B cell (primary cell): ENCODE results near the gene CLCN3. TPM values are rescaled to one million over a fixed set of nuclear protein-coding genes. Genes with fewer than 3 reads are reported as not detected.

Experiments used
- ATAC-seq: fragments of 200-7000 bp; cut with Tn5 transposase; one replicate; pipeline ENCODE4 v1.10.0; 2021; ENCODE audit warnings: low read depth, mild to moderate bottlenecking, moderate number of reproducible peaks, moderate library complexity
- CTCF ChIA-PET: fragments of 350-600 bp; sonication (Branson Sonifier 250); formaldehyde crosslinking; loops from one replicate; lab custom pipeline; 2021; ENCODE audit warnings: antibody characterized with exemption, inconsistent platforms; lab: Charles Lee
- POLR2A ChIA-PET: fragments of 350-600 bp; sonication (Branson Sonifier 250); formaldehyde crosslinking; loops from one replicate; lab custom pipeline; 2021; ENCODE audit warnings: antibody characterized with exemption; lab: Charles Lee
- DNase-seq: peaks from one replicate; pipeline ENCODE4 v3.0.0; 2013
- H2AFZ ChIP-seq: 2 replicates; pipeline ENCODE4 v1.6.1; 2012; ENCODE audit warnings: mild to moderate bottlenecking, low read depth, low read length; ENCODE audit not compliant: insufficient read depth, poor library complexity, severe bottlenecking
- H3K27ac ChIP-seq, 2 donors: 1 replicate in 1 of 2; 2 replicates in 1 of 2; pipeline ENCODE4 v1.5.1; 2012 to 2013; ENCODE audit warnings: low read length in 2 of 2, mild to moderate bottlenecking in 2 of 2, moderate library complexity in 1 of 2
- H3K27me3 ChIP-seq, 4 experiments: fragments of 200-600 bp in 1 of 4; sonication (generic) in 1 of 4; replicated peaks in 1 of 4; 1 replicate in 2 of 4; 2 replicates in 2 of 4; pipeline versions ENCODE4 v1.6.1 to v1.7.0; 2013 to 2016; ENCODE audit warnings: low read length in 3 of 4, mild to moderate bottlenecking in 2 of 4, mixed read lengths in 1 of 4, moderate library complexity in 1 of 4; ENCODE audit not compliant: insufficient read depth in 4 of 4, control insufficient read depth in 3 of 4; ENCODE audit errors: control extremely low read depth in 1 of 4
- H3K36me3 ChIP-seq, 2 experiments: replicated peaks in 1 of 2; 1 replicate in 1 of 2; 2 replicates in 1 of 2; pipeline versions ENCODE4 v1.6.1 to v1.7.1; 2013; ENCODE audit warnings: low read length in 1 of 2; ENCODE audit not compliant: insufficient read depth in 2 of 2, control insufficient read depth in 1 of 2; ENCODE audit errors: control extremely low read depth in 1 of 2, extremely low read depth in 1 of 2
- H3K4me1 ChIP-seq, 2 donors: fragments of 200-600 bp in 1 of 2; sonication (generic) in 1 of 2; 1 replicate in 1 of 2; 2 replicates in 1 of 2; pipeline versions ENCODE4 v1.5.1 to v1.6.1; 2013 to 2017; ENCODE audit warnings: low read length in 2 of 2; ENCODE audit not compliant: control insufficient read depth in 2 of 2, insufficient read depth in 2 of 2
- H3K4me2 ChIP-seq: replicated peaks from 2 replicates; pipeline ENCODE3; 2012; ENCODE audit warnings: mild to moderate bottlenecking, low read depth, low read length; ENCODE audit not compliant: poor library complexity, severe bottlenecking
- H3K4me3 ChIP-seq, 5 experiments: fragments of 200-600 bp in 1 of 5; sonication (generic) in 1 of 5; 1 replicate in 3 of 5; 2 replicates in 2 of 5; pipeline versions ENCODE4 v1.5.1 to v1.7.0; 2011 to 2016; ENCODE audit warnings: low read length in 4 of 5, mild to moderate bottlenecking in 4 of 5, low read depth in 2 of 5, control low read depth in 1 of 5, moderate library complexity in 1 of 5; ENCODE audit not compliant: insufficient read depth in 1 of 5; ENCODE audit errors: control extremely low read depth in 1 of 5, extremely low read depth in 1 of 5
- H3K79me2 ChIP-seq: fragments of 200-600 bp; sonication (generic); one replicate; pipeline ENCODE4 v1.6.0; 2016; ENCODE audit warnings: low read length; ENCODE audit not compliant: control insufficient read depth, insufficient read depth
- H3K9ac ChIP-seq: fragments of 200-600 bp; sonication (generic); 2 replicates; pipeline ENCODE4 v1.6.1; 2017; ENCODE audit warnings: mild to moderate bottlenecking, low read length, moderate library complexity
- H3K9me3 ChIP-seq, 3 donors: one replicate each; pipeline versions ENCODE4 v1.6.1 to v1.7.1; 2013; ENCODE audit warnings: low read length in 2 of 3; ENCODE audit not compliant: control insufficient read depth in 2 of 3, insufficient read depth in 1 of 3; ENCODE audit errors: control extremely low read depth in 1 of 3
- H4K20me1 ChIP-seq: 2 replicates; pipeline ENCODE4 v1.6.0; 2012; ENCODE audit warnings: mild to moderate bottlenecking, low read length; ENCODE audit not compliant: insufficient read depth, control insufficient read depth, poor library complexity, severe bottlenecking
- H3K27ac Mint-ChIP-seq: one replicate; pipeline ENCODE4 v1.8.0; 2021; ENCODE audit warnings: mixed read lengths
- H3K27me3 Mint-ChIP-seq: one replicate; pipeline ENCODE4 v1.8.0; 2021; ENCODE audit warnings: mixed read lengths
- H3K4me1 Mint-ChIP-seq: one replicate; pipeline ENCODE4 v1.8.0; 2021; ENCODE audit warnings: mixed read lengths
- H3K4me3 Mint-ChIP-seq: one replicate; pipeline ENCODE4 v1.8.0; 2021; ENCODE audit warnings: mixed read lengths
- H3K9me3 Mint-ChIP-seq: one replicate; pipeline ENCODE4 v1.8.0; 2022; ENCODE audit warnings: mixed read lengths; ENCODE audit not compliant: insufficient read depth
- CTCF ChIP-seq: fragments of 200-600 bp; IDR thresholded peaks from one replicate; pipeline ENCODE4 v1.8.0; 2022; ENCODE audit warnings: antibody characterized with exemption, mild to moderate bottlenecking
- EZH2 ChIP-seq: IDR thresholded peaks from 2 replicates; pipeline ENCODE4 v1.6.1; 2012; ENCODE audit warnings: borderline replicate concordance, low read depth, mild to moderate bottlenecking, moderate library complexity, low read length; ENCODE audit not compliant: insufficient read depth, poor library complexity, severe bottlenecking
- WGBS: methylation state at CpG from one replicate; pipeline ENCODE4 v1.1.5; 2013; ENCODE audit warnings: missing lambda C conversion rate; ENCODE audit not compliant: insufficient coverage; 5-methylcytosine and 5-hydroxymethylcytosine counted together
- intact Hi-C: fragments of 100-400 bp; cut with micrococcal nuclease; formaldehyde crosslinking; loops from one replicate; pipeline ENCODE4 v1.10.0; 2022
- polyA plus RNA-seq: library from polyadenylated mRNA; depleted of rRNA; stranded (reverse); fragments of >200 nt; gene quantifications from 2 replicates; pipeline ENCODE4 v1.2.3, GENCODE V29; 2012
- total RNA-seq, 2 donors: library from RNA; stranded (reverse); fragments of 120-200 nt in 1 of 2; gene quantifications; 1 replicate in 1 of 2; 2 replicates in 1 of 2; pipeline versions ENCODE4 v1.2.3 to v1.2.4, GENCODE V29; 2013 to 2022

CLCN3 gene
- total and polyA plus RNA-seq, 2 donors (not counting 1 experiment from before 2014, with no cell fraction given), result 5.0 to 32.7 TPM

- ChIA-PET POLR2A (no interaction called here), CTCF (interaction anchor here (0.7 kb wide), 1 partner anchor 560 kb away, joined by 3 read pairs; no protein-coding TSS in a partner anchor)
- Histone ChIP-seq H3K4me3 (no peak overlapping the region), H3K27ac (no peak overlapping the region), H3K9ac (no peak overlapping the region), H3K4me2 (no peak overlapping the region), H2AFZ (no peak overlapping the region), H3K4me1 (peaks cover 17 to 21% of the 10 kb centered on the region in 2 donors), H4K20me1 (no peaks in the 10 kb centered on the region), H3K9me3 (peaks cover 0 to 11% (median 0%) of the 10 kb centered on the region in 3 donors), H3K27me3 (no peaks in the 10 kb centered on the region), H3K79me2 (no peaks in the 10 kb centered on the region), H3K36me3 (peaks cover 0 to 3% of the 10 kb centered on the region in 2 experiments)
- Mint-ChIP-seq H3K9me3 (no peaks in the 10 kb centered on the region), H3K27ac (no peak overlapping the region), H3K4me1 (peaks cover 34% of the 10 kb centered on the region), H3K27me3 (no peaks in the 10 kb centered on the region), H3K4me3 (no peak overlapping the region)
- TF ChIP-seq EZH2, result no peak
- no peak for TF ChIP-seq CTCF
- no peak for DNase-seq
- intact Hi-C loops, result no loop called here
- ATAC-seq, result no peak
- WGBS, result 97% methylated on average over 4 of the region's 4 CpGs
These were observed 48.9 kb upstream of the CLCN3 start for GRCh38 chr4:169571435-169571834.

- H3K27me3 ChIP-seq, result no peaks in the 10 kb centered on the region
- ChIA-PET CTCF (interaction anchor here (0.6 to 1.5 kb wide), 3 partner anchors 39 to 662 kb away, joined by 5 to 6 read pairs (median 5); partner anchors contain the start of gene NEK1), POLR2A (no interaction called here)
- TF ChIP-seq CTCF (no peak), EZH2 (no peak)
- no CpG with 5 or more reads among the region's 1 CpG for WGBS
- no peak overlapping the region for H2AFZ ChIP-seq
- H3K4me2 ChIP-seq, result peak overlapping the region; percentile 43
- H3K9me3 ChIP-seq, result peaks cover 0 to 11% (median 0%) of the 10 kb centered on the region in 3 donors
- intact Hi-C loops, result no loop called here
- no peaks in the 10 kb centered on the region for H3K79me2 ChIP-seq
- peak overlapping the region in 1 of 5 experiments; percentile 24 for H3K4me3 ChIP-seq
- H4K20me1 ChIP-seq, result no peaks in the 10 kb centered on the region
- peaks cover 17 to 21% of the 10 kb centered on the region in 2 donors for H3K4me1 ChIP-seq
- H3K27ac ChIP-seq, result peak overlapping the region in 1 of 2 donors; percentile 54
- Mint-ChIP-seq H3K4me1 (peaks cover 32% of the 10 kb centered on the region), H3K27me3 (no peaks in the 10 kb centered on the region), H3K27ac (no peak overlapping the region), H3K4me3 (peak overlapping the region; percentile 43), H3K9me3 (no peaks in the 10 kb centered on the region)
- H3K36me3 ChIP-seq, result peaks cover 2 to 3% of the 10 kb centered on the region in 2 experiments
- DNase-seq (peak; percentile 37), ATAC-seq (peak; percentile 58)
- peak overlapping the region; percentile 23 for H3K9ac ChIP-seq
These were observed 46.5 kb upstream of the CLCN3 start for GRCh38 chr4:169573889-169574288.
